Astrocyte of the spinal cord (primary cell): ENCODE results near the gene IFFO2.

Experiments
- DNase-seq: peaks from one replicate; pipeline ENCODE4 v3.0.0; 2011; ENCODE audit warnings: low read depth, low spot score
- H3K4me3 ChIP-seq: 2 replicates; pipeline ENCODE4 v1.5.1; 2011; ENCODE audit warnings: low read depth, mild to moderate bottlenecking, low read length, moderate library complexity
- in situ Hi-C: cut with HindIII; loops from 2 replicates; pipeline ENCODE4 v1.10.0; 2017; ENCODE audit warnings: low sequenced_read_pairs
- TF ChIP-seq, protein P1 (sequence below): IDR thresholded peaks from 2 replicates; pipeline ENCODE4 v1.5.1; 2012; ENCODE audit warnings: low read depth, mild to moderate bottlenecking, low read length, inconsistent platforms

The IFFO2 gene

DNA sequence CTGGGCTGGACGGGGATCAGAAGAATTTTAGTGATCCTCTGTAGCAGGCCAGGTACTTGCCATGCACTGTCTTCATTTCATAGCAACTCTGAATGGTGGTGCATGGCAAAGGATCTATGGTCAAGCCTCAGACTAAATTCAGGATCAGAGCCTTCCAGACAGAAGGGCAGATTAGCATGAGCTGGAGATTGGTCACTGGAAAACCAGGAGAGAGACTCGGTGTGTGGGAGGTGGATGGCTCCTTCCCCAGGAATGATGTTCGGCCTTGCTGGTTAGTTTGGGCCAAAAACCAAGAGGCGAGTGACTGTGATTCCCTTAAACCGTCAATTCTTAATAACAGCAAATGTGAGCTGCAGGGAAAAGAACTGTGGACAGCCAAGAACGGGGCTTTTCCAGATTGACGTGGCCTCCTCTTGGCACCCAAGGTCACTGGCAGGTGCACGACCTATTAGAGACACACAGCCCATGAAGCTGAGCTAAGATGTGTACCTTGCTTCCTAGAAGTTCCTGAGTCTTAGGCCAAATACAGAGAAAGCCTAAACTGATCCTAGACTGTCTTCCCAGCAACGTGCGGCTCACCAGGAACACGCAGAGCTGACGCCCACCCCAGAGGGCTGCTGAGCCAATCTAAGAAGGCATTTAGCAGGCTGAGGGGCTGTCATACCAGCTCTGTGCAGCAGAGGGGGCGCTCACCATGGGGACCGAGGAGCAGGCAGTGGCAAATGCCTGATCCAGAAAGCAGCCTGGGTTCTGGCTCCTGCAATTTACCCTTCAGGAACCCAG lies 72.6 kb downstream of the IFFO2 start:
- no peak overlapping the region for H3K4me3 ChIP-seq

DNA sequence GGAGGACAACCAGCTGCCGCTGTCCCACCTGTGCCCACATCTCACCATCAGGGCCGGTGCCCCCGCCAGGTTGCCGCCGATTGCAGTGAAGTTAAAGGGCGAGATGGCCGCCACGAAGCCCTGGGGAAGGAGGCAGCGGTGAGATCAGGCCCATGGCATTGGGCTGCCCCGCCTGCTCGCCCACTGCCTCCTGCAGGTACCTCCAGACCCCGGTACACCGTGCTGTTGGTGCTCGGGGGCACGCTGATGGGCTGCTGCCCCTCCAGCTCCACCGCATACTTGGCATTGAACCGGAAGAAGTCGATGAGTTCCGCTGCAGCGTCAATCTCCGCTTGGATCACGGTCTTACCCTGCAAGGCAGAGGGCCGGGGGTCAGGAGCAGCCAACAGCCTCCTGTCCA lies 73.4 kb downstream of the IFFO2 start:
- TF ChIP-seq, protein P1, sequence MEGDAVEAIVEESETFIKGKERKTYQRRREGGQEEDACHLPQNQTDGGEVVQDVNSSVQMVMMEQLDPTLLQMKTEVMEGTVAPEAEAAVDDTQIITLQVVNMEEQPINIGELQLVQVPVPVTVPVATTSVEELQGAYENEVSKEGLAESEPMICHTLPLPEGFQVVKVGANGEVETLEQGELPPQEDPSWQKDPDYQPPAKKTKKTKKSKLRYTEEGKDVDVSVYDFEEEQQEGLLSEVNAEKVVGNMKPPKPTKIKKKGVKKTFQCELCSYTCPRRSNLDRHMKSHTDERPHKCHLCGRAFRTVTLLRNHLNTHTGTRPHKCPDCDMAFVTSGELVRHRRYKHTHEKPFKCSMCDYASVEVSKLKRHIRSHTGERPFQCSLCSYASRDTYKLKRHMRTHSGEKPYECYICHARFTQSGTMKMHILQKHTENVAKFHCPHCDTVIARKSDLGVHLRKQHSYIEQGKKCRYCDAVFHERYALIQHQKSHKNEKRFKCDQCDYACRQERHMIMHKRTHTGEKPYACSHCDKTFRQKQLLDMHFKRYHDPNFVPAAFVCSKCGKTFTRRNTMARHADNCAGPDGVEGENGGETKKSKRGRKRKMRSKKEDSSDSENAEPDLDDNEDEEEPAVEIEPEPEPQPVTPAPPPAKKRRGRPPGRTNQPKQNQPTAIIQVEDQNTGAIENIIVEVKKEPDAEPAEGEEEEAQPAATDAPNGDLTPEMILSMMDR, result no peak
- no peak overlapping the region for H3K4me3 ChIP-seq
- in situ Hi-C loops, result no loop called here
- no peak for DNase-seq

More for the DNA sequence above, 72.6 kb downstream of the IFFO2 start:
- DNase-seq, result peak; percentile 69
- in situ Hi-C loops, result no loop called here
- TF ChIP-seq, protein P1, result peak; percentile 97

DNA sequence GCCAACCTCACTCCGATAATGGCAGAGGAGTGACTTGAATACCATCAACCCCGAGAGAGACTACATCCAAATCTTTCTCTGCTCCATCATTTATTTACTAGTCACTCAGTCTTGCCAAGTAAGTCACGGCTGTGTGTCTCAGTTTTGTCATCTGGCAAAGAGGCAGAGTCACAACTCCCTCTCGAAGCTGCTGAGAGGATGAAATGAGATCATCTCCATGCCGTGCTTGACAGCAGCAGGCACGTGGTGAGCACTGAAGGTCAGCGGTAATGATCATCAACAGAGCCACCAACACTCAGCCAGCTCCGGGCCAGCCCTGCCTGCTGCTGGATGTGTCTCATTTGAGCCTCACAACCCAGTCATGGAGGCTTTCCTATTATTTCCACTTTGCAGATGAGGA lies 74.0 kb downstream of the IFFO2 start:
- DNase-seq, result no peak
- in situ Hi-C loops, result no loop called here
- no peak overlapping the region for H3K4me3 ChIP-seq
- TF ChIP-seq, protein P1, result no peak

DNA sequence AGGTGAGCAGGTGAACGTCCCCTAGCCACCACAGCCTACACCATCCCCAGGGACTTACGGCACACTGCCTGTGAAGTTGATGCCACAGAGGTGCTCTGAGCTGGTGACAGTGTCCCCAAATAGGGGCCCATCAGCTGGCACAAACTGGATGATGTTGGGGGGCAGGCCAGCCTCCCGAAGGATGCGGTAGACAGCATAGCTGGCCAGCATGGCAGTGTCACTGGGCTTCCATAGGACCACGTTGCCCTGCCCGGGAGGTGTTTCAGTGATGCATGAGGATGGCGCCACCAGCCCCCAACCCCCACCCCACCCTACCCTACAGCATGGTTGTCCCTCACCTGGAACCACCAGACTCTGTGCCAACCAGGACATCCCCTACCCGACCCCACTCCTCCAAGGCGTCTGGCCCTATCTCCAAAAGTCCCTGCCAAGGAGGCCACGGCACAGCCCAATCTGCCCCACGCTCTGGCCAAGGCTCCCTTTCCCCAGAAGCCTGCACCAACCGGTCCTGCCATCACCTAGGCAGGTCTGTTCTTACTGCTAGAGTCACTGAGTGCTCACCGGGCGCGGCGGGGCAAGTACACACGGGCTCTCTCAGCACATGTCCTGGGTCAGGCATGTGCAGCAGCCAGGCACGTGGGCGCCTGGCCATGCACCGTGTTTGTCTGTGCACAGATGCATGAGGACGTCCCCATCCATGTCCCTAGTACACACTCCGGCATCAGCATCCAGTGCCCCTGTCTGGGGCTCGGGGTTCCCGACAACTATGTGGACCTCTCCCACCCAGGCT lies 74.6 kb downstream of the IFFO2 start:
- in situ Hi-C loops, result no loop called here
- no peak overlapping the region for H3K4me3 ChIP-seq
- TF ChIP-seq, protein P1, result no peak
- DNase-seq, result no peak

DNA sequence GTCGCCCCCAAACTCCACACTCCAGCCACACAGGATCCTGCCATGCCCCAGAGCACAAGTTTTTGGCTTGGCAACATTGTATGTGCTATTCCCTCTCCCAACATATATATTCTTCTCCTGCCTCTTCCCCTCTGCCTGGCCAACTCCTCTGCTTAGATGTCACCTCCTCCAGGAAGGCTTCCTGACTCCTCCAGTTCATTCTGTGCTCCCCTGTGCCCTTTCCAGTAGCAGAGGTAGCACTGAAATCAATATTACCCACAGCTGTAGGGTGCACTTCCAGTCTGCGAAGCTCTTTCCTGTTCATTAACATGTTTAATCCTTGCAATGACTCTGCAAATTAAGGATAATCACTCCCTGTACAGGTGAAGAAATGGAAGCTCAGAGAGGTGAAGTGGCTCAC lies 75.3 kb downstream of the IFFO2 start:
- TF ChIP-seq, protein P1, result no peak
- in situ Hi-C loops, result no loop called here
- no peak for DNase-seq
- H3K4me3 ChIP-seq, result no peak overlapping the region

DNA sequence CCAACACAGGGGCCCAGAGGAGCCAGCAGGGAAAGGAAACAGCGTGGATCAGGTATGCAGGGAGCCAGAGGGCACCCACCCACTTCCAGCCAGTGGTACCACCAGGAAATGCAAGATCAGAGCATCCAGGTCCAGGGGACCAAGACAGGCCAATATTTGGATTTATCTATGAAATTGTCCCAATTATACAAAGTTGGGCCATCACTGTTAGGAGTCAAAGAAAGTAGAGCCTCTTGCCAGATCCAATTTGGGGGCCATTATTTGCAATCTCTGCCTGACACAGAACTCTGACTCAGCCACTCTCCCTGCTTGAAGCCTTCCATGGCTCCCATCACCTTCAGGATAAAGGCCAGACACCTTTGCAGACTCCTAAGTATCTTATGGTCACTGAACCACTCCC lies 75.9 kb downstream of the IFFO2 start:
- in situ Hi-C loops, result no loop called here
- DNase-seq, result no peak
- TF ChIP-seq, protein P1, result no peak
- no peak overlapping the region for H3K4me3 ChIP-seq
